Activated naive CD8-positive, alpha-beta T cell treated with anti-CD3 and anti-CD28 coated beads for 36 hours (primary cell): Measurements from ENCODE around the gene ST3GAL3. TPM values are rescaled to one million over a fixed set of nuclear protein-coding genes. Genes with fewer than 3 reads are reported as not detected.

Source experiments
- DNase-seq: peaks from one replicate; pipeline ENCODE4 v3.0.0; 2021
- H3K27ac Mint-ChIP-seq: one replicate; pipeline ENCODE4 v1.8.0; 2022; ENCODE audit warnings: mild to moderate bottlenecking, moderate library complexity, mixed read lengths
- H3K27me3 Mint-ChIP-seq: one replicate; pipeline ENCODE4 v1.8.0; 2022; ENCODE audit warnings: mild to moderate bottlenecking, mixed read lengths
- H3K36me3 Mint-ChIP-seq: one replicate; pipeline ENCODE4 v1.8.0; 2021; ENCODE audit warnings: mild to moderate bottlenecking, mixed read lengths
- H3K4me1 Mint-ChIP-seq: one replicate; pipeline ENCODE4 v1.8.0; 2021; ENCODE audit warnings: mixed read lengths
- H3K4me3 Mint-ChIP-seq: one replicate; pipeline ENCODE4 v1.8.0; 2022; ENCODE audit warnings: mild to moderate bottlenecking, moderate library complexity, mixed read lengths
- H3K9me3 Mint-ChIP-seq: one replicate; pipeline ENCODE4 v1.8.0; 2022; ENCODE audit warnings: mixed read lengths
- total RNA-seq, 2 experiments: library from RNA; stranded (reverse); gene quantifications; one replicate each; pipeline ENCODE4 v1.2.3, GENCODE V29; 2021

Gene ST3GAL3
- total RNA-seq, 2 experiments from 2014 or later, result 9.7 to 11.1 TPM

DNA sequence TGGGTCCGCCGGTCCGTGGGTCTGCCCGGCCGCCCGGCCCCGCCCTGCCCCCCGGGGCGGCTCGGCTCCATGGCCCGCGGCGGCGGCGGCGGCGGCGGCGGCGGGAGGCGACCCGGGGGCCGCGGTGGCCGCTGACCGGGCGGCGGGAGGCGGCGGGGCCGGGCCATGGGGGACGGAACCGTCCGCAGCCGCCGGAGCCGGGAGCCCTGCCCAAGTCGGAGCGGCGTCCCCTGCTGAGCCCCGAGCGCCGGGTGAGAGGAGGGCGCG is 271.9 kb downstream of the ST3GAL3 start:
- Mint-ChIP-seq H3K36me3 (peaks cover 45% of the 10 kb centered on the region), H3K9me3 (no peaks in the 10 kb centered on the region), H3K27ac (no peak overlapping the region), H3K4me3 (no peak overlapping the region), H3K27me3 (peaks cover 5% of the 10 kb centered on the region), H3K4me1 (peaks cover 36% of the 10 kb centered on the region)
- DNase-seq, result no peak

DNA sequence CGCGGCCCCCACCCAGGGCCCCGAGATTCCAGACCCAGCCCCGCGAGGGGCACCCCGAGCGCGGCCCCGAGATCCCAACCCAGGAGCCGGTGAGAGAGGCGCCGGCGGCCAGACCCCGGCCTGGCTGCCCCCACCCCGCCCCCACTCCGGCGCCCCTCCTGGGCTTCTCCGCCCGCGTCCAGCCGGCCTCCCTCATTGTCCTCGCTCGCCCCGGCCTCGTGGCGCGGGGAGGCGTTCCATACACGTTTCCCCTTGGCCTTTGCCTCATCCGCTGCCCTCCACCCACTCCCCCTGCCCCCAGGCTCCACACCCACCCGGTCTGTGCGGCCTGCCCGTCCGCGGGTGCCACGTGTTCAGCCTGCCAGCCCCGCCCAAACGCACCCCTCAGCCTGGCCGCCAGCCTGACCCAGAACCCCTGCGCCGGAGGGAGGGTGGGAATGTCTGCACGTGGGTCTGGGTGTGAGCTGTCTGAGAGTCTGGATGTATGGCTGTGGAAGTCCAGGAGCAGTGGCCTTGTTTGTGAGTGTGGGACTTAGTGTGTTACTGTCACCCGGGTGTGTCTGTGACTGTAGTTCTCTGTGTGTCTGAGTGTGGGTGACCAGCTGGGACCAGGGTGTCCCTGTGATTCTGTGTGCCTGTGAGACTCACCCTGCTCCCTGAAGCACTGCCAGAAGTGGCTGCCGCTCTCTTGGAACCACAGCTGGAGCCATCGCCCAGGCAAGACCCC is 272.4 kb downstream of the ST3GAL3 start:
- Mint-ChIP-seq H3K4me3 (peak overlapping the region; percentile 90), H3K4me1 (peaks cover 34% of the 10 kb centered on the region), H3K27ac (peak overlapping the region; percentile 85), H3K36me3 (peaks cover 48% of the 10 kb centered on the region), H3K27me3 (peaks cover 5% of the 10 kb centered on the region), H3K9me3 (no peaks in the 10 kb centered on the region)
- peak; percentile 61 for DNase-seq

DNA sequence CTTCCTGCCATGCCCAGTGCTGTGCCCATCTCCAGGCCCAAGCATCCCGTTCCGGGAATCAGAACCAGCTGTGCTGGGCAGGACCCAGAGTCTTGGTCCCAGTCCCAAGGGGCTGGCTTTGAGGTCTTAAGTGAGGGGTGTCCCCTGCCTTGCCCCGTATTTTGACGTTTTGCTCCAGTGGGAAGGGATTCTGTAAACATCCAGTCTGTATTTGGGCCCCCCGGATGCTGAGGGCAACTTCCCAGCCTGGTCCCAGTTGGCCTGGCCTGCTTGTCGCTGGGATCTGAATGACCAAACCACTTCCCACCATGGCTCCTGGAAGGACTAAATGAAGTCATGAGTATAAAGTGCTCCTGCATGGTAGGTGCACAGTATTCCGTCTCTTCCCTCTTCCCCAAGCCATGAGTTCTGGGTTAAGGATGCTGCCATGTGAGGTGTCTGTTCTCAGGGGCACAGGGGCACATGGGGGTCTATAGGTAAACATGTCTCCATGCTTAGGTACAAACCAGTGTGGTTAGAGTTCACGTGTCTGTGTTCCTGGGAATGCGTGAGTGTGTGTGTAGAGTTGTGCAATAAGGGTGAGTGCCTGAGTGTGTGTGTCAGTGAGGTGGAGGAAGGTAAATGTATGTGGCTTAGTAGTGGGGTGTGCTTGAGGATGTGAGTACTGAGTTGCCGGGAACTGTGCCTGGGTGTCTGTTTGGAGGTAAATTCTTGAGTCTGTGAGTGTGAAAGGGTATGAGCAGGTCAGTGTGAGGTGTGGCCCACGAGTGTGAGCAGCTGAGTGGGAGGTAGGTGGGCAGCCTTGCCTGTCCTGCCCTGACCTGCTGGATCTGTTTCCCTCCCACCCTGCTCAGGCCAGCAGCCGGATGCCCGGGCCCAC is 273.2 kb downstream of the ST3GAL3 start:
- DNase-seq, result no peak
- Mint-ChIP-seq H3K27ac (no peak overlapping the region), H3K4me3 (peak overlapping the region; percentile 90), H3K36me3 (peaks cover 48% of the 10 kb centered on the region), H3K9me3 (no peaks in the 10 kb centered on the region), H3K4me1 (peaks cover 34% of the 10 kb centered on the region), H3K27me3 (peaks cover 5% of the 10 kb centered on the region)

Other genes starting within 250 kb of the ST3GAL3 start
- gene PTPRF, start 176.7 kb upstream of the ST3GAL3 start, total RNA-seq, result 1 to 10 TPM; 3.1 to 3.6 TPM
- 10 to 100 TPM; 24.9 to 26.0 TPM for gene KDM4A, start 57.4 kb upstream of the ST3GAL3 start, total RNA-seq
- gene ARTN, start 226.3 kb downstream of the ST3GAL3 start, total RNA-seq, result under 1 TPM; 0.16 to 0.43 TPM
- gene IPO13, start 239.4 kb downstream of the ST3GAL3 start, total RNA-seq, result 10 to 100 TPM; 15.8 to 16.9 TPM